Renal cortical epithelial cell (primary cell): ENCODE results near the gene C3orf80. TPM values are rescaled to one million over a fixed set of nuclear protein-coding genes. Genes with fewer than 3 reads are reported as not detected.
"Not testable (repeated sequence)": the region's sequence is repeated elsewhere in the genome, so short reads cannot be mapped to it uniquely, and the experiment has no call there.

Experiments
- DNase-seq: peaks from one replicate; pipeline ENCODE4 v3.0.0-alpha.2; 2011; ENCODE audit warnings: low read depth
- total RNA-seq: library from RNA; depleted of rRNA; stranded (reverse); fragments of >200 nt; gene quantifications from 2 replicates; pipeline ENCODE4 v1.2.3, GENCODE V29; 2014

Gene C3orf80
- total RNA-seq = not detected in 2 replicates

GRCh38 chr3:160225176-160226025 is at the start of gene C3orf80:
Gene C3orf80 (plus strand): TSS chr3:160225422. CDS start chr3:160225636, 214 bp downstream.
- DNase-seq = no peak

DNA sequence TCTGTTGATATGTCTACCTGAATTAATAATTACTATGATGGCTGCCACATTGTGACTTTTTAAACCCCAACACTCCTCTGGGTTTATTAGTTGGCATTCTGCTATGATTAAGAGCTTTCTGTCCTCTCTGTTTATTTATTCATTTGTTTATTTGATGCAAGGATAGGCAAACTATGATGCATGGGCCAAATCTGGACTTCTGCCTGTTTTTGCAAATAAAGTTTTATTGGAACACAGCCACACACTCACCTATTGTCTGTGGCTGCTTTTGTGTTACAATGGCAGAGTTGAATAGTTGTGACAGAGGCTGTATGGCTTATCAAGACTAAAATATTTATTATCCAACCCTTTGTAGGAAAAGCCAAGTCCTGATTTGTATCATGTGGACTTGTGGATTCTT is 48.3 kb upstream of the C3orf80 start:
- DNase-seq = no peak

GRCh38 chr3:160178661-160179060 is 46.6 kb upstream of the C3orf80 start:
- not testable (repeated sequence) for DNase-seq

DNA sequence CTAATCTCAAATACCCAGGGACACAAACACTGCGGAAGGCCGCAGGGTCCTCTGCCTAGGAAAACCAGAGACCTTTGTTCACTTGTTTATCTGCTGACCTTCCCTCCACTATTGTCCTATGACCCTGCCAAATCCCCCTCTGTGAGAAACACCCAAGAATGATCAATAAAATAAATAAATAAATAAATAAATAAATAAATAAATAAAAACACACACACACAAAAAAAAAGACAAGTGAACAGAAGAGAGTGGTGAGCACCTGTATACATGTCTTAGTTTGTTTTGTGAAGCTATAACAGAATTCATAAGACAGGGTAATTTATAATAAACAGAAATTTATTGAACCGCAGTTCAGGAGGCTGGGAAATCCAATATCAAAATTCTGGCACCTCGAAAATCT is 45.8 kb upstream of the C3orf80 start:
- not testable (repeated sequence) for DNase-seq

- DNase-seq = no peak
These were observed 45.3 kb upstream of the C3orf80 start for GRCh38 chr3:160179906-160180305.

DNA sequence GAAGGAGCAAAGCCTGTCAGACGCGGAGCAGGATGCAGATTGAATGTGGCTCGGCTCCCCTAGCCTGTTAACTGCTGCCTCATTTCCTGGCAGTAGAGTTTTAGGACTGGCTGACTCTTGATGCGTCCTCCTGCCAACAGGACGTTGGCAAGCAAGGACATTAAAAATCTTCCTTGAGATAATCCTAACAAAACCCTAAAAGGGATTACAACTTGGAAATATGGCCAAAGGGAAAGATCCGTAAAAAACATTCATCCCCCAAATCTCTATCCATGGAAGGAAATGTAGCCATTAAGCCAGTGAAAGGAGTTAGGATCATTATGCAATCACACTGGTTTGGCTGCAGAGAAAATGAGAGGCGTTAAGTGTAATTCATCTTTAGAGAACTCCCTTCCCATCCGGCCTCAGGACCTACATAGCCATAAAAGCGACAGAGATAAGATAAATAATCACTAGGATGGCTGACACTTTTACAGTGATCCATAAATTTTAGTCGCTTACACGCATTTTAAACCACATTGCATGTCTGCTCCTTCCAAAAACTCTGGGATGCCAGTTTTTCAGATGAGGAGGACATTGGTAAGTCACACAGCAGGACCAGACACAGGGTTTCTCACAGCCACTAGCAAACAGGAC is 44.5 kb upstream of the C3orf80 start:
- no peak for DNase-seq

DNA sequence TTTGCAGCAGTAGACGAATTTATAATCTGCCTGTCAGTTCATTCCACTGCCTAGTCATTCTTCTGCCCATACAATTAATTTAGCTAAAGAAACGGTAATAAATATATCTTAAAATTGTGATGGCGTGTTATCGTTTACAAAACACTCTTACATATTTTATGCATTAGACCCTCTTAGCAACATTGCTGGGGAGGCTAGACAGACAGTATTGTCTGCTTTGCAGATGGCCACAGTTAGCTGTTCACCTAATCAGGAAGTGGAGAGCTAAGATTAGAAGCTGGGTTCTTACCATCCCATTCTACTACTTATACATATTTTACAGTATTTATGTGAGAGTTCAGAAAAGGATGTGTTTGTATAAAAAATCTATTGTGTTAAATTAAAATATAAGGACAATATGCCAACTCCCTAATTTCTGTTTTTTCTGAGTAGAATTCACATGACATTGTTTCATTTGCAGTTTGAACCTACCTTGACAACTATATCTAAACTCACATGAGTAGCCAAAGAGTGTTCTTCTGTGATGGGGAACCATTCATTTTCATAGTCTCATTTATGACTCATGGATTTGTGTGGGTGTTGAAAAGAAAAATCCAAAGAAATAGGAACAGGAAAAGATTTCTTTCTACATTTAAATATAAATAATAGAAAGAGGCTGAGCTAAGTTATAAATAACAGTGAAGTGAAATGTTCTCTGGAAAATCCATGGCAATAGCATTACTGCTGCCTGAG is 41.7 kb upstream of the C3orf80 start:
- DNase-seq = no peak

DNA sequence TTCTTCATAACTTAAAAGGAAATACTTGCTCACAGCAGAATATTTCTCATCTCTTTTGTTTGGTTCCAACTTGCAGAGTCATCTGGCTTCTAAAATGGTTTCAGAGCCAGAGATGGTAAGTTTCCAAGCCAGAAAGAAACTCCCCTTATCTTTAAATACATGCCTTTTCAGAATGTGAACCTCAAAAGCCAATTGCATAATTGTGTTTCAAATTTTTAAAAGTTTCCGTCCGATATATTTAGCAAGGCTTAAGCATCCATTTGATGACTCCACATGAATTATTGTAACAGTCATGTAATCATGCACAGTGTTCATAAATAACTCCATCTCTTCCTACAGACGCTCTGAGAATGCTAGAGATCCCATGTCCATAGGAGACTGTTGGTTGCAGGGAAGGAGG is 40.6 kb upstream of the C3orf80 start:
- DNase-seq = no peak

- no peak for DNase-seq
These were observed 39.5 kb upstream of the C3orf80 start for GRCh38 chr3:160185751-160186150.

DNA sequence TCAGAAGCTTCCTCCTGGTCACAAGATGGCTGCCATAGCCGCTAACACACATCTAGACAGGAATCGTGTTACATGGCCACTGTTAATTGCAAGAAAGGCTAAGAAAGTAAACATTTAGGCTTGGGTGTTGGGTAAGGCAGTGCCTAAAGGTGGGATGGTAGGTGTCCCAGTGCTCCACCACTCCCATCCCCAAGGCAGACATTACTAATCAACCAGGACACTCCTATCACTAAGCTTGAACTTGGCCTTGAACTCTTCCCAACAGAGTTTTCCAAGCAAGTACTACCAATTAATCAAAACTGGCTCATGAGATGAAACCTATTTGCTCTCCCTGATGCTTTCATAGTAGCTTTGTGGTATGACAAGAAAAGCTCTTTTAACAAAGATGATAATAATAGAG is 37.9 kb upstream of the C3orf80 start:
- no peak for DNase-seq

- DNase-seq = no peak
These were observed 32.8 kb upstream of the C3orf80 start for GRCh38 chr3:160192310-160193029.

DNA sequence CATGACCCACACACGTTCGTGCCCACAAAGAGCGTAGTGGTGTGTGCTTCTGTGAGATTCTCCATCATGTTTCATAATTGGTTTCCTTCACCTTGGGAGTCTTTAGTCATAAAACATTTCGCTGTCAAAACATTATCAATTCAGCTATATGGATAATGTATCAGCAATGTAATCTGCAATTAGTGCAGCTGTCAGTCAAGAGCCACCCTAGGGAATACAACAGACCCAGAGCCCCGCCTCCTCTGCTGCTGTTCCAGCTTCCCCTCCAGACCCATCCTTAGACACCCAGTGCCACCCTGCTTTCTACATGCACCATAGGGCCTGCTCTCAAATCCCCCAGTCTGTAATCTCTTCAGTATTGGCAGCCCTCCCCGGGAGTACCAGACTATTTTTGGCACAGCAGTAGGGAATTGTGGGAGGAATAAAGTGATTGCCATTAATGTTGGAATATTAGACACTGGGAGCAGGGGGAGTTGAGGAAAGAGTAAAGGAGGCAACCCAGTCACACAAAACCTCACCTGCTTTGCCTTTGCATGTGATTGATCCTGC is 31.5 kb upstream of the C3orf80 start:
- no peak for DNase-seq

DNA sequence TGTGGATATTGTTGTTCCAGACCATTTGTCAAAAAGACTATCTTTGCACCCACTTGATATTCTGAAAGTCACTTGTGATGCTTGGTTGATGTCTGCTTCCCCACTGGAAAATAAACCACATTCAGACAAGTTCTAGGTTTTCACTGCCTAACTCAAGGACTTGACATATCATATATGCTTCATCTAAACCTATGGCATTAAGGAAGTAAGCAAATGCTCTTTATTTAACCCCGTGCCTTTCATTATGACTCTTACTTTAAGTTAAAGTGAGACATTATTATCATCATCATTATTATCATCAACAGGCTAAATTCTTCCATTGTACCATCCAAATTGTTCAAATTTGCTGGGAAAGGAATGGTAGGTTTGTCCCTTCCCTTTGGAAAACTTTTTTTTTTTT is 30.8 kb upstream of the C3orf80 start:
- no peak for DNase-seq

DNA sequence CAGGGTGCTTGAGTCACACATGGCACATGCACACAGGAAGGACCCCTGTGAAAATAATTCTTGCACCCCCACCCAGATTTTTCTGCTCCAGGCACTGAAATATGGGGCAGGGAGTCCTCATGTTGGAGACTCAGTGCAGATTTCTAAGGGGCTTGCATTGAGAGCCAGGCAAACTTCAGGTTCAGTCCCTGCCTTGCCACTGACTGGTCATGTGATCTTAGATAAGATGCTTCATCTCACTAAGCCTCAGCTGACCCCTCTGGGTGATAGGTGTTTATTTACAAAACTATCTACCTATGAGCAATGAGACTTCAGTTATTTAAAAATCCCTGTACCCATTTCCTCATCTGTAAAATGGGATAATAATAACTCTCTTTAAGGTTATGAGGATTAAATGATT is 30.1 kb upstream of the C3orf80 start:
- DNase-seq = no peak

DNA sequence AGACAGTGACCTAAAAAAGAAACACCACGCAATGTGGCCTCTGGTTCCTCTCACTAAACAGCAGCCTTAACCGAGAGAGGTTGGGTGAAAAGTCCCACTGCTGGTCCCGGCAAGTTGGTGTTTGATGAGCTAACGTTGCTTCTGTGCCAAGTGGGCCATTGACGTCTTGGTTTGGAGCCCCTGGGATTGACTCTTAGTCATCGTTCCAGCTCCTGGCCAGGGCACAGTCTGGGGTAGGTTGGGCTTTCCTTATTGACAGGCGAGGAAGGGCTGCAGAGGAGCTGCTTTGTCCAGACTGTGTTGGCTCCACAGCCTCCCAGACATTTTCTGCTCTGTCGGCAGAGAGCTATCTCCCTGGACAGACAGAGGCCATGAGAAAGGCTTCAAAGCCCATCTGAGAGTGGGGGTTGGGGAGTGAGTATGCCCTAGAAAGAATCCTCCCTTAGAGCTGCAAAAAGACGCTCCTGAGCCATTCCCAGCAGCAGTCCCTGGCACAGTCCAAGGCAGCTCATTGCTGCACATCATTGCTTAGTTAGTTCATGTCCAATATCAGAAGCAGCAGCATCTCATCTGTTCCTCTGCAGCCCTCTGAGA is 28.6 kb upstream of the C3orf80 start:
- no peak for DNase-seq

GRCh38 chr3:160199108-160199507 is 26.1 kb upstream of the C3orf80 start:
- DNase-seq = no peak

- no peak for DNase-seq
These were observed 24.9 kb upstream of the C3orf80 start for GRCh38 chr3:160200353-160200752.

GRCh38 chr3:160204396-160205011 is 20.7 kb upstream of the C3orf80 start:
- DNase-seq = not testable (repeated sequence)

GRCh38 chr3:160205606-160206005 is 19.6 kb upstream of the C3orf80 start:
- DNase-seq = no peak

- no peak for DNase-seq
These were observed 14.9 kb upstream of the C3orf80 start for GRCh38 chr3:160210341-160210740.

DNA sequence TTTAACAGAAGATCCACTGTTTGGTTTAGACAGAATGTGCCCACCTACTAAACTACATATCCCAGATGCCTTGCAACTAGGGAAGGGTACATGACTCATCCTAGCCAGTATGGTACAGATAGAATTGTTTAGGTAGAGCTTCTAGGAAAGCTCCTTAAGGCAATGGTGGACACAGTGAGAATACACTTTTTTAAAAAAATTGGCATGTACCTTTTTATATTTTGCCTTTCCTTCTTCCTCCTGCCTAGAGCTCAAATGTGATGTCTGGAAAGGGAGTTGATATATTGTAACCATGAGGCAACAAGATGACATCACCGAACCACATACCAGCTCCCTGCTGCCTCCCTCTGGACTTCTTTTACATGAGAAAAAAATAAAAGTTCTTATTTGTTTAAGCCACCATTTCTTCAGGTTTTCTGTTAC is 14.4 kb upstream of the C3orf80 start:
- peak; percentile 63 for DNase-seq
